ENCODE data around the gene LPP. TPM values are rescaled to one million over a fixed set of nuclear protein-coding genes. Genes with fewer than 3 reads are reported as not detected.

Gene LPP
- total and polyA plus RNA-seq, 9 of the 15 experiments (the other 6 are each of a cell fraction or from before 2014, with no cell fraction given) = 0.07 to 0.18 TPM; not detected in 7

DNA sequence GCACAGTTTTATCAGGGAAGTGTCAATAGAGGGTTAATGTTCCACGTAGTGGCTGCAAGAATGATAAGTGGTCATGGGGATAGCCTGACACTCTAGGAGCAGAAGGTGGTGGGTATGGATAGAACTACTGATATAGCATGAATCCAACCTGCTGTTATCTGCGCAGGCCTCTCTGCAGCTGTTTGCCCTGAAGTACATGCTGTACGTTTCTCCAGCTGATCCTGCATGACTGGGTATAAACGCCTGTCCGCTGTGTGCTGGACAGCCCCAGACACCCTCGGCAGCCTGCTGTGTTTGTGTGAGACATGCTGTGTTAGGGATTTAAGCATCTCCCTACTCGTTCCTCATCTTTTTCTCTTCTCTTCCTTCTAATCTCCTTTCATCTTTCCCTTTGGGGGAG lies 87.1 kb downstream of the LPP start (continued):
- TF ChIP-seq YY1 (IDR thresholded peaks at IDR 0.05; ENCODE audit: borderline replicate concordance in 1 of 3, control insufficient read depth in 1 of 3, extremely low read depth in 1 of 3, insufficient read depth in 3 of 3, insufficient read length in 1 of 3, insufficient replicate concordance in 2 of 3, low read depth in 1 of 3, low read length in 2 of 3) (no peak), PTTG1 (tag; IDR thresholded peaks at IDR 0.05; ENCODE audit: low read depth) (no peak)

DNA sequence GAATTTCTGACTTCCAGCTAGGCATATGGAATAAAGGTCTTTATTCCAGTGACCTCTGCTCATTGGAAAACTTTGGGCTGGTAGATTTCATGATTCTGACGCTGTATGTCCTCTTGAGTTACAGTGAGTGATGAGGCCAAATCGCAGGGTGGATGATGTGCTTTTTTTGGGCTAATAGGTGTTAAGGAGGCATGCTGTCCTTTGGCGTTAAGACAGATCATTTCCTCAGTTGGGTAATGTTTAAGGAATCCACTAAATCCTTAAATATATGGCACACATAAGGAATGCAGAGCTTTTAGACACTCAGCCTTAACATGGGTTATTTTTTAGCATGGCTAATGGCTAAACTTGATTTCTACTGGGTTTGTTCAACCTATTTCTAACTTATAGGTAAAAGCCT lies 87.9 kb downstream of the LPP start:
- intact Hi-C loops (cut with micrococcal nuclease) = no loop called here
- no peaks in the 10 kb centered on the region for H3K36me3 ChIP-seq (ENCODE audit: control insufficient read depth, insufficient read depth, low read length)
- BruUV-seq (replicated peaks) = no TSS peak
- DNase-seq (ENCODE audit: extremely low read depth in 1 of 4, low spot score in 3 of 4) = no peak
- H3K27me3 ChIP-seq (ENCODE audit: control insufficient read depth in 2 of 2, insufficient read depth in 2 of 2, low read length in 2 of 2) = no peaks in the 10 kb centered on the region
- H3K27ac ChIP-seq (ENCODE audit: extremely low read depth, low read depth, low read length) = no peak overlapping the region
- no peak for ATAC-seq
- no peaks in the 10 kb centered on the region for H3K79me2 ChIP-seq (ENCODE audit: control insufficient read depth, insufficient read depth, low read length)
- H3K9me1 ChIP-seq (ENCODE audit: control insufficient read depth, insufficient read depth, low read length) = no peaks in the 10 kb centered on the region
- no peak overlapping the region for H3K4me3 ChIP-seq
- H3K4me1 ChIP-seq (replicated peaks in 1 of 2; ENCODE audit: control insufficient read depth in 2 of 2, insufficient read depth in 2 of 2, low read length in 2 of 2) = no peaks in the 10 kb centered on the region
- no peaks in the 10 kb centered on the region for H3K9me3 ChIP-seq (replicated peaks; ENCODE audit: control insufficient read depth, insufficient read depth, low read depth, low read length)
- no peak for FAIRE-seq
- no peak overlapping the region for H3K4me2 ChIP-seq (ENCODE audit: insufficient read depth, low read length)
- ChIA-PET CTCF (ENCODE audit: low intra/inter-chr PET ratio) (no interaction called here), POLR2A (no interaction called here)
- H2AFZ ChIP-seq (ENCODE audit: low read depth, low read length) = no peak overlapping the region
- H3K9ac ChIP-seq (ENCODE audit: insufficient read depth in 1 of 2, low read depth in 2 of 2, low read length in 2 of 2) = no peak overlapping the region
- WGBS (ENCODE audit: insufficient coverage, low coverage, missing lambda C conversion rate) = 0% methylated on average over 3 of the region's 3 CpGs
- no peaks in the 10 kb centered on the region for H4K20me1 ChIP-seq (replicated peaks; ENCODE audit: control insufficient read depth, insufficient read depth, low read length)
- in situ Hi-C loops (cut with MboI) = no loop called here
- no peak for TF ChIP-seq ZZZ3 (IDR thresholded peaks at IDR 0.05)
- no peak for TF ChIP-seq NR2F6 (CRISPR knock-in tag; IDR thresholded peaks at IDR 0.05)
- no peak for TF ChIP-seq PTTG1 (tag; IDR thresholded peaks at IDR 0.05; ENCODE audit: low read depth)
- TF ChIP-seq, protein P1, sequence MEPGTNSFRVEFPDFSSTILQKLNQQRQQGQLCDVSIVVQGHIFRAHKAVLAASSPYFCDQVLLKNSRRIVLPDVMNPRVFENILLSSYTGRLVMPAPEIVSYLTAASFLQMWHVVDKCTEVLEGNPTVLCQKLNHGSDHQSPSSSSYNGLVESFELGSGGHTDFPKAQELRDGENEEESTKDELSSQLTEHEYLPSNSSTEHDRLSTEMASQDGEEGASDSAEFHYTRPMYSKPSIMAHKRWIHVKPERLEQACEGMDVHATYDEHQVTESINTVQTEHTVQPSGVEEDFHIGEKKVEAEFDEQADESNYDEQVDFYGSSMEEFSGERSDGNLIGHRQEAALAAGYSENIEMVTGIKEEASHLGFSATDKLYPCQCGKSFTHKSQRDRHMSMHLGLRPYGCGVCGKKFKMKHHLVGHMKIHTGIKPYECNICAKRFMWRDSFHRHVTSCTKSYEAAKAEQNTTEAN (CRISPR knock-in tag; IDR thresholded peaks at IDR 0.05) = no peak
- TF ChIP-seq, protein P2, sequence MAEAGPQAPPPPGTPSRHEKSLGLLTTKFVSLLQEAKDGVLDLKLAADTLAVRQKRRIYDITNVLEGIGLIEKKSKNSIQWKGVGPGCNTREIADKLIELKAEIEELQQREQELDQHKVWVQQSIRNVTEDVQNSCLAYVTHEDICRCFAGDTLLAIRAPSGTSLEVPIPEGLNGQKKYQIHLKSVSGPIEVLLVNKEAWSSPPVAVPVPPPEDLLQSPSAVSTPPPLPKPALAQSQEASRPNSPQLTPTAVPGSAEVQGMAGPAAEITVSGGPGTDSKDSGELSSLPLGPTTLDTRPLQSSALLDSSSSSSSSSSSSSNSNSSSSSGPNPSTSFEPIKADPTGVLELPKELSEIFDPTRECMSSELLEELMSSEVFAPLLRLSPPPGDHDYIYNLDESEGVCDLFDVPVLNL (CRISPR knock-in tag; IDR thresholded peaks at IDR 0.05; ENCODE audit: low read depth) = no peak
- TF ChIP-seq STAG1 (CRISPR knock-in tag; IDR thresholded peaks at IDR 0.05; ENCODE audit: borderline replicate concordance) = no peak
- TF ChIP-seq, protein P3, sequence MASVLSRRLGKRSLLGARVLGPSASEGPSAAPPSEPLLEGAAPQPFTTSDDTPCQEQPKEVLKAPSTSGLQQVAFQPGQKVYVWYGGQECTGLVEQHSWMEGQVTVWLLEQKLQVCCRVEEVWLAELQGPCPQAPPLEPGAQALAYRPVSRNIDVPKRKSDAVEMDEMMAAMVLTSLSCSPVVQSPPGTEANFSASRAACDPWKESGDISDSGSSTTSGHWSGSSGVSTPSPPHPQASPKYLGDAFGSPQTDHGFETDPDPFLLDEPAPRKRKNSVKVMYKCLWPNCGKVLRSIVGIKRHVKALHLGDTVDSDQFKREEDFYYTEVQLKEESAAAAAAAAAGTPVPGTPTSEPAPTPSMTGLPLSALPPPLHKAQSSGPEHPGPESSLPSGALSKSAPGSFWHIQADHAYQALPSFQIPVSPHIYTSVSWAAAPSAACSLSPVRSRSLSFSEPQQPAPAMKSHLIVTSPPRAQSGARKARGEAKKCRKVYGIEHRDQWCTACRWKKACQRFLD (CRISPR knock-in tag; IDR thresholded peaks at IDR 0.05) = no peak
- no peak for TF ChIP-seq ZNF764 (CRISPR knock-in tag; IDR thresholded peaks at IDR 0.05; ENCODE audit: low read depth)
- no peak for TF ChIP-seq MIER1 (IDR thresholded peaks at IDR 0.05; ENCODE audit: low read depth)
- TF ChIP-seq SP2 (IDR thresholded peaks at IDR 0.05; ENCODE audit: extremely low read depth, low read depth, low read length, poor library complexity, severe bottlenecking) = no peak
- no peak for TF ChIP-seq CBFA2T3 (IDR thresholded peaks at IDR 0.05)
- TF ChIP-seq PURB (CRISPR knock-in tag; IDR thresholded peaks at IDR 0.05; ENCODE audit: low read depth) = no peak
- TF ChIP-seq, protein P4, sequence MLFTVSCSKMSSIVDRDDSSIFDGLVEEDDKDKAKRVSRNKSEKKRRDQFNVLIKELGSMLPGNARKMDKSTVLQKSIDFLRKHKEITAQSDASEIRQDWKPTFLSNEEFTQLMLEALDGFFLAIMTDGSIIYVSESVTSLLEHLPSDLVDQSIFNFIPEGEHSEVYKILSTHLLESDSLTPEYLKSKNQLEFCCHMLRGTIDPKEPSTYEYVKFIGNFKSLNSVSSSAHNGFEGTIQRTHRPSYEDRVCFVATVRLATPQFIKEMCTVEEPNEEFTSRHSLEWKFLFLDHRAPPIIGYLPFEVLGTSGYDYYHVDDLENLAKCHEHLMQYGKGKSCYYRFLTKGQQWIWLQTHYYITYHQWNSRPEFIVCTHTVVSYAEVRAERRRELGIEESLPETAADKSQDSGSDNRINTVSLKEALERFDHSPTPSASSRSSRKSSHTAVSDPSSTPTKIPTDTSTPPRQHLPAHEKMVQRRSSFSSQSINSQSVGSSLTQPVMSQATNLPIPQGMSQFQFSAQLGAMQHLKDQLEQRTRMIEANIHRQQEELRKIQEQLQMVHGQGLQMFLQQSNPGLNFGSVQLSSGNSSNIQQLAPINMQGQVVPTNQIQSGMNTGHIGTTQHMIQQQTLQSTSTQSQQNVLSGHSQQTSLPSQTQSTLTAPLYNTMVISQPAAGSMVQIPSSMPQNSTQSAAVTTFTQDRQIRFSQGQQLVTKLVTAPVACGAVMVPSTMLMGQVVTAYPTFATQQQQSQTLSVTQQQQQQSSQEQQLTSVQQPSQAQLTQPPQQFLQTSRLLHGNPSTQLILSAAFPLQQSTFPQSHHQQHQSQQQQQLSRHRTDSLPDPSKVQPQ (CRISPR knock-in tag; IDR thresholded peaks at IDR 0.05; ENCODE audit: borderline replicate concordance) = no peak

Data from K562 (cell line).